Measurements from ENCODE around the gene TAC3.
"Not testable (repeated sequence)": the region's sequence is repeated elsewhere in the genome, so short reads cannot be mapped to it uniquely, and the experiment has no call there.

The TAC3 gene

DNA sequence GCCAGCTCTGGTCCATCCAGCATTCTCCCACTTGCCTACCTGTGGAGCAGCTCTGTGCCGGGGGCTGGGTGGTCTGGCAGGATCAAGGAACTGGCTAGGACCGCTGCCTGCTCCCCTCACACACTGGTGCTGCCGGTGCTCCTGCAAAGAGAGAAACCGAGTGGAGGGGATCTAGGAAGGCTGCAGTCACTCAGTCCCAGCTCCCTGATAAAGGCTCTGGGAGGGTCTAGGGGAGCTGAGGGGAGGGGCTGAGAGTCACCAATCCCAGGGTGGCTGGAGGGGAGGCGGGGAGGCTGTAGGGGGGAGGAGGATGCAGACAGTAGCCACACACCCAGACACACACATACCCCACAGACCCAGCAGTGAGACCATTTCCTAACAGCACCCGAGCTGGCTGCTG lies at the start of gene TAC3:
TAC3 (minus strand) TSS at position 182 of the 400 bp plus-strand sequence. CDS start 732 bp downstream, outside the sequence.
- TF ChIP-seq, protein P1, sequence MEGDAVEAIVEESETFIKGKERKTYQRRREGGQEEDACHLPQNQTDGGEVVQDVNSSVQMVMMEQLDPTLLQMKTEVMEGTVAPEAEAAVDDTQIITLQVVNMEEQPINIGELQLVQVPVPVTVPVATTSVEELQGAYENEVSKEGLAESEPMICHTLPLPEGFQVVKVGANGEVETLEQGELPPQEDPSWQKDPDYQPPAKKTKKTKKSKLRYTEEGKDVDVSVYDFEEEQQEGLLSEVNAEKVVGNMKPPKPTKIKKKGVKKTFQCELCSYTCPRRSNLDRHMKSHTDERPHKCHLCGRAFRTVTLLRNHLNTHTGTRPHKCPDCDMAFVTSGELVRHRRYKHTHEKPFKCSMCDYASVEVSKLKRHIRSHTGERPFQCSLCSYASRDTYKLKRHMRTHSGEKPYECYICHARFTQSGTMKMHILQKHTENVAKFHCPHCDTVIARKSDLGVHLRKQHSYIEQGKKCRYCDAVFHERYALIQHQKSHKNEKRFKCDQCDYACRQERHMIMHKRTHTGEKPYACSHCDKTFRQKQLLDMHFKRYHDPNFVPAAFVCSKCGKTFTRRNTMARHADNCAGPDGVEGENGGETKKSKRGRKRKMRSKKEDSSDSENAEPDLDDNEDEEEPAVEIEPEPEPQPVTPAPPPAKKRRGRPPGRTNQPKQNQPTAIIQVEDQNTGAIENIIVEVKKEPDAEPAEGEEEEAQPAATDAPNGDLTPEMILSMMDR (IDR thresholded peaks at IDR 0.05): no peak
- Histone ChIP-seq H3K36me3 (no peaks in the 10 kb centered on the region), H3K4me3 (ENCODE audit: low read depth in 1 of 2, low read length in 1 of 2) (no peak within 1 kb of the TSS), H3K9me3 (no peaks in the 10 kb centered on the region), H3K27ac (no peak within 1 kb of the TSS), H3K27me3 (peaks cover 22% of the 10 kb centered on the region), H3K4me1 (ENCODE audit: control insufficient read depth in 1 of 2, insufficient read depth in 1 of 2, low read depth in 1 of 2, low read length in 1 of 2) (no peaks in the 10 kb centered on the region)

DNA sequence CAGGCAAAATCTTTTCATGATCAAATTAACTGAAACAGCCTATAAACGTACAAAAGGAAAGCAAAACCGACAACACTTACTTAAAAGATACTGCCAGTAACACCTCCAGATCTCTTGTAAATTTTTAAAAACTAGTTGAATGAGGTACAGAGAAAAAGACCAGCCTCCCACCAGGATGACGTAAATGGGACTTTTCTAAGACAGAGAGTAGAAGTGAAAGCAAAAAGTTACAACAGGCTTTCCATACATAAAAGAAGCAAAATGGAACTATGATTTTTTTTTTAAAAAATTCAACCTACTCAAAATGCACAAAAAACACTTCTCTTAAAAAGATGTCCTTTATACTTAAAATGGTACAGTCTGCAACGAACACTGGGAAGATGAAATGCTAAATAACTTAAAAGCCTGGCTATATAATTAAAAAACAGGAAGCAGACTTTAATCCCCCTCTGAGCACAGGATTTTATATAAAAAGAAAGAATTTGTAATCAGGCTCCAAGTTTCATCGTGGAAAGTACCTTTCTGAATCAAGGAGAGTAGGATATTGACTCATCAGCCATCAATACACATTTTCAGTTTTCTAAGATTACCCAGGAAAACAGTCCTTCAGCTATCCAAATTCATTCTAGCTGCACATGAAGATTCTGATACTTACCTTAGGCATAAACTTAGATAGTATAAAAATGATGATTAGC lies 47.8 kb upstream of the TAC3 start:
- H3K27ac ChIP-seq: no peak overlapping the region
- no peak overlapping the region for H3K4me3 ChIP-seq (ENCODE audit: low read depth in 1 of 2, low read length in 1 of 2)
- H3K36me3 ChIP-seq: peaks cover 15% of the 10 kb centered on the region
- peaks cover 0 to under 1% of the 10 kb centered on the region in 2 experiments for H3K4me1 ChIP-seq (ENCODE audit: control insufficient read depth in 1 of 2, insufficient read depth in 1 of 2, low read depth in 1 of 2, low read length in 1 of 2)
- TF ChIP-seq, protein P1 (IDR thresholded peaks at IDR 0.05): no peak
- no peaks in the 10 kb centered on the region for H3K27me3 ChIP-seq
- no peaks in the 10 kb centered on the region for H3K9me3 ChIP-seq

DNA sequence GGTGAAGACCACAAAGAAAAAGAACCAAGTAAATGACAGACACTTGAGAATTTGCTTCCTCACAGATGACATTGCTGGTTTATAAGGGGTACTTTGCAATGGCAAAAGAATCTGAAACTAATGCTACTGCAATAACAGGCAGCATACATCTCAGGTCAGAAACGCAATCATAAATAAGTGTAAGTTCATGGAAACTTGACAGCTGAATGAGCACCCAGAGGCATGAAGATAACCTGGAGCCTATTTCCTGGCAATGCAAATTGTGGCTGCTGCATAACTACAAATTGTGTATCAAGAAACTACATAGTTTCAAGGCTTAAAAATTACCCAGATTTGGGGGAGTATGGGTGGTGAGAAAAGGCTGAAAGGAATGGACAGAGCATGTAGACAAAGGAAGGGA lies 42.1 kb upstream of the TAC3 start:
- Histone ChIP-seq H3K36me3 (peaks cover 38% of the 10 kb centered on the region), H3K27ac (no peak overlapping the region), H3K27me3 (no peaks in the 10 kb centered on the region), H3K4me1 (ENCODE audit: control insufficient read depth in 1 of 2, insufficient read depth in 1 of 2, low read depth in 1 of 2, low read length in 1 of 2) (peaks cover 5 to 9% of the 10 kb centered on the region in 2 experiments), H3K9me3 (no peaks in the 10 kb centered on the region), H3K4me3 (ENCODE audit: low read depth in 1 of 2, low read length in 1 of 2) (no peak overlapping the region)
- TF ChIP-seq, protein P1 (IDR thresholded peaks at IDR 0.05): no peak

DNA sequence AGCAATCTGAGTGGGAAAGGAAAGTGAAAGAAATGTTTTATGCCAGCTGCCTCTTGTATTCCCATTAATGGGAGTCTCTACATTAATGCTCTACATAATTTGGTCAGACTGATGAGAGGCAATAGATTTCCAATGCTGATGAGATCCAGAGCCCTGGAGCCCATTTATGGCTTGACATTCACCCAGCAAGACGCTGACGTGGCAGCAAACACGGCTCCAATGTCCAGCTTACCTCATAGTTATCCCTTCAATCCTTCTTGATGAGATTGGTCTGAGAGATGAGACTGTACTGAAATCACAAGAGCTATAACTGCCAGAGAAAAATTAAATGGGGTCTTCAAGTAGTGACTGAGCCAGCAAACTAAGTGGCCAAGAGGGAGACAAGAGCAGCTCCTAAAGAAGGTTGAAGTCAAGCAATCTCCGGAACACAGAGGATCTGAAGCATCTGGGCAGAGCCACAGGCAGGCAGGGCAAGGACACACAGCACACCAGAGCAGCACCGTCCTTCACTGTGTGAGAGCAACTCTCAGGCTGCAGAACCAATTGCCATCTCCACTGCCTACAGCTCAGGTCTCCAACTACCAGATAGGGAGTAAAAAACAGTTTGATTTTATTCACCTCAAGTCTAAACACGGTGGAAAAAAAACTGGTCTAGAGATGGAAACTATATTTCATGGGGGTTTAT lies 40.9 kb upstream of the TAC3 start:
- peaks cover 5 to 9% of the 10 kb centered on the region in 2 experiments for H3K4me1 ChIP-seq (ENCODE audit: control insufficient read depth in 1 of 2, insufficient read depth in 1 of 2, low read depth in 1 of 2, low read length in 1 of 2)
- no peak overlapping the region for H3K27ac ChIP-seq
- H3K4me3 ChIP-seq (ENCODE audit: low read depth in 1 of 2, low read length in 1 of 2): no peak overlapping the region
- no peaks in the 10 kb centered on the region for H3K27me3 ChIP-seq
- TF ChIP-seq, protein P1 (IDR thresholded peaks at IDR 0.05): no peak
- no peaks in the 10 kb centered on the region for H3K9me3 ChIP-seq
- peaks cover 38% of the 10 kb centered on the region for H3K36me3 ChIP-seq

DNA sequence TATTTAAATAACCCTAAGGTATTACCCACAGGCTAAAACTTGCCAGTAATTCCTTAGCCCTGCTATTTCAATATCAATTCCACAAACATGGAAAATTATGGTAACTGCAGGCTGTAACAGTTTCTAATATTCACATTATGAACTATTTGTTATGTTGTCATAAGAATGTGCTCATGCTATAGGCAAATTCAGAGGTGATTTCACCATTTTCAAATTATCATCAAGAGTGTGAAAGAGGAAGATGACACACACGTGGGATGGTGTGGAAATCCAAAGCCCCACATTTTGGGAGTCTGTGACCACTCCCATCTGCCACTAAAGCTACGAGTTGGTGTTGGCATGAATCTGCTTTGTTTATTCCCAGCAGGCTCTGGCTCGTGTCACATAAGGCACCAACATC lies 39.5 kb upstream of the TAC3 start:
- Histone ChIP-seq H3K4me3 (ENCODE audit: low read depth in 1 of 2, low read length in 1 of 2) (no peak overlapping the region), H3K36me3 (peaks cover 38% of the 10 kb centered on the region), H3K27ac (no peak overlapping the region), H3K27me3 (no peaks in the 10 kb centered on the region), H3K4me1 (ENCODE audit: control insufficient read depth in 1 of 2, insufficient read depth in 1 of 2, low read depth in 1 of 2, low read length in 1 of 2) (peaks cover 5 to 9% of the 10 kb centered on the region in 2 experiments), H3K9me3 (no peaks in the 10 kb centered on the region)
- TF ChIP-seq, protein P1 (IDR thresholded peaks at IDR 0.05): no peak

DNA sequence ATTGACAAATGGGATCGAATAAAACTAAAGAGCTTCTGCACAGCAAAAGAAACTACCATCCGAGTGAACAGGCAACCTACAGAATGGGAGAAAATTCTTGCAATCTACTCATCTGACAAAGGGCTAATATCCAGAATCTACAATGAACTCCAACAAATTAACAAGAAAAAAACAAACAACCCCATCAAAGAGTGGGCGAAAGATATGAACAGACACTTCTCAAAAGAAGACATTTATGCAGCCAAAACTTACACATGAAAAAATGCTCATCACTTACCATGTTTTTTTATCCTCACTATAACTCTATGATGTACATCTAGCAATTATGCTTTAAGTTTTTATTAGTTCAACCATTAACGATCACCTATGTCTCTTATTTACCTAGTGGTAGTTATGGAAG lies 37.6 kb upstream of the TAC3 start:
- H3K4me1 ChIP-seq (ENCODE audit: control insufficient read depth in 1 of 2, insufficient read depth in 1 of 2, low read depth in 1 of 2, low read length in 1 of 2): peaks cover 17 to 21% of the 10 kb centered on the region in 2 experiments
- H3K27me3 ChIP-seq; H3K4me3 ChIP-seq (ENCODE audit: low read depth in 1 of 2, low read length in 1 of 2); H3K9me3 ChIP-seq; H3K27ac ChIP-seq: not testable (repeated sequence)
- H3K36me3 ChIP-seq: peaks cover 20% of the 10 kb centered on the region

DNA sequence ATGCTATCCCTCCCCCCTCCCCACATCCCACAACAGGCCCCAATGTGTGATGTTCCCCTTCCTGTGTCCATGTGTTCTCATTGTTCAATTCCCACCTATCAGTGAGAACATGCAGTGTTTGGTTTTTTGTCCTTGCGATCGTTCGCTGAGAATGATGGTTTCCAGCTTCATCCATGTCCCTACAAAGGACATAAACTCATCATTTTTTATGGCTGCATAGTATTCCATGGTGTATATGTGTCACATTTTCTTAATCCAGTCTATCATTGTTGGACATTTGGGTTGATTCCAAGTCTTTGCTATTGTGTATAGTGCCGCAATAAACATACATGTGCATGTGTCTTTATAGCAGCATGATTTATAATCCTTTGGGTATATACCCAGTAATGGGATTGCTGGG lies 36.8 kb upstream of the TAC3 start:
- H3K9me3 ChIP-seq; H3K27me3 ChIP-seq; H3K4me3 ChIP-seq (ENCODE audit: low read depth in 1 of 2, low read length in 1 of 2); H3K27ac ChIP-seq: not testable (repeated sequence)
- Histone ChIP-seq H3K36me3 (peaks cover 15% of the 10 kb centered on the region), H3K4me1 (ENCODE audit: control insufficient read depth in 1 of 2, insufficient read depth in 1 of 2, low read depth in 1 of 2, low read length in 1 of 2) (peaks cover 25 to 29% of the 10 kb centered on the region in 2 experiments)
